Endothelial cell of umbilical vein (primary cell): ENCODE measurements around the gene KMT2B.

ENCODE experiments used
- CTCF ChIP-seq, 2 donors: IDR thresholded peaks; 1 replicate in 1 of 2; 2 replicates in 1 of 2; pipeline ENCODE4 v1.5.1; 2011; ENCODE audit warnings: low read length in 2 of 2, mild to moderate bottlenecking in 2 of 2, moderate library complexity in 2 of 2, control low read depth in 1 of 2, inconsistent platforms in 1 of 2, low read depth in 1 of 2; ENCODE audit not compliant: insufficient read depth in 1 of 2; ENCODE audit errors: extremely low read depth in 1 of 2
- POLR2A ChIP-seq: IDR thresholded peaks from 2 replicates; pipeline ENCODE4 v1.6.1; 2012; ENCODE audit warnings: low read depth, mild to moderate bottlenecking, control low read depth, low read length

GRCh38 chr19:35669974-35670373, 47.8 kb upstream of the KMT2B start:
- no peak for TF ChIP-seq POLR2A
- no peak for TF ChIP-seq CTCF (IDR thresholded peaks at IDR 0.05; ENCODE audit: extremely low read depth in 1 of 2, insufficient read depth in 1 of 2, low read depth in 1 of 2, low read length in 2 of 2)
